ENCODE results near the gene NECTIN2.

NECTIN2 gene

GRCh38 chr19:44808463-44809371, 37.4 kb upstream of the NECTIN2 start, which contains the start of gene BCAM:
Gene BCAM (plus strand): TSS chr19:44809103. CDS start chr19:44809125, 22 bp downstream.
- Histone ChIP-seq H3K27ac (ENCODE audit: low read depth in 2 of 2, low read length in 2 of 2) (peak within 1 kb of the TSS in 1 of 2 donors; percentile 32), H3K4me3 (ENCODE audit: low read length in 2 of 2) (peak within 1 kb of the TSS; percentile 60 to 73), H3K9me3 (ENCODE audit: control insufficient read depth in 2 of 2, low read length in 2 of 2) (no peaks in the 10 kb centered on the region), H3K9ac (ENCODE audit: low read depth in 1 of 2, low read length in 2 of 2) (peak within 1 kb of the TSS; percentile 58 to 79), H3K36me3 (ENCODE audit: control insufficient read depth in 2 of 2, insufficient read depth in 2 of 2, low read length in 2 of 2) (peaks cover 0 to 4% of the 10 kb centered on the region in 2 donors), H3K27me3 (ENCODE audit: control insufficient read depth in 2 of 2, insufficient read depth in 2 of 2, low read length in 2 of 2) (no peaks in the 10 kb centered on the region), H3K4me1 (ENCODE audit: control insufficient read depth in 2 of 2, insufficient read depth in 2 of 2, low read length in 2 of 2) (peaks cover 15 to 20% of the 10 kb centered on the region in 2 donors)

- Histone ChIP-seq H3K27ac (ENCODE audit: low read depth in 2 of 2, low read length in 2 of 2) (peak overlapping the region in 1 of 2 donors; percentile 9), H3K9ac (ENCODE audit: low read depth in 1 of 2, low read length in 2 of 2) (peak overlapping the region; percentile 58 to 79), H3K27me3 (ENCODE audit: control insufficient read depth in 2 of 2, insufficient read depth in 2 of 2, low read length in 2 of 2) (no peaks in the 10 kb centered on the region), H3K4me3 (ENCODE audit: low read length in 2 of 2) (peak overlapping the region; percentile 60 to 73), H3K9me3 (ENCODE audit: control insufficient read depth in 2 of 2, low read length in 2 of 2) (no peaks in the 10 kb centered on the region), H3K36me3 (ENCODE audit: control insufficient read depth in 2 of 2, insufficient read depth in 2 of 2, low read length in 2 of 2) (peaks cover 0 to 2% of the 10 kb centered on the region in 2 donors), H3K4me1 (ENCODE audit: control insufficient read depth in 2 of 2, insufficient read depth in 2 of 2, low read length in 2 of 2) (peaks cover 15 to 20% of the 10 kb centered on the region in 2 donors)
Observed at GRCh38 chr19:44809577-44810233, 36.4 kb upstream of the NECTIN2 start.

- Histone ChIP-seq H3K9me3 (ENCODE audit: control insufficient read depth in 2 of 2, low read length in 2 of 2) (no peaks in the 10 kb centered on the region), H3K4me1 (ENCODE audit: control insufficient read depth in 2 of 2, insufficient read depth in 2 of 2, low read length in 2 of 2) (peaks cover 15 to 20% of the 10 kb centered on the region in 2 donors), H3K27ac (ENCODE audit: low read depth in 2 of 2, low read length in 2 of 2) (no peak overlapping the region), H3K4me3 (ENCODE audit: low read length in 2 of 2) (no peak overlapping the region), H3K27me3 (ENCODE audit: control insufficient read depth in 2 of 2, insufficient read depth in 2 of 2, low read length in 2 of 2) (no peaks in the 10 kb centered on the region), H3K9ac (ENCODE audit: low read depth in 1 of 2, low read length in 2 of 2) (no peak overlapping the region), H3K36me3 (ENCODE audit: control insufficient read depth in 2 of 2, insufficient read depth in 2 of 2, low read length in 2 of 2) (peaks cover 0 to 4% of the 10 kb centered on the region in 2 donors)
Observed at GRCh38 chr19:44810234-44811121, 35.6 kb upstream of the NECTIN2 start.

GRCh38 chr19:44811122-44811419, 35.0 kb upstream of the NECTIN2 start:
- Histone ChIP-seq H3K9me3 (ENCODE audit: control insufficient read depth in 2 of 2, low read length in 2 of 2) (no peaks in the 10 kb centered on the region), H3K4me1 (ENCODE audit: control insufficient read depth in 2 of 2, insufficient read depth in 2 of 2, low read length in 2 of 2) (peaks cover 15 to 20% of the 10 kb centered on the region in 2 donors), H3K27ac (ENCODE audit: low read depth in 2 of 2, low read length in 2 of 2) (no peak overlapping the region), H3K27me3 (ENCODE audit: control insufficient read depth in 2 of 2, insufficient read depth in 2 of 2, low read length in 2 of 2) (no peaks in the 10 kb centered on the region), H3K36me3 (ENCODE audit: control insufficient read depth in 2 of 2, insufficient read depth in 2 of 2, low read length in 2 of 2) (peaks cover 0 to 4% of the 10 kb centered on the region in 2 donors), H3K4me3 (ENCODE audit: low read length in 2 of 2) (no peak overlapping the region), H3K9ac (ENCODE audit: low read depth in 1 of 2, low read length in 2 of 2) (no peak overlapping the region)

- Histone ChIP-seq H3K4me3 (ENCODE audit: low read length in 2 of 2) (no peak overlapping the region), H3K27ac (ENCODE audit: low read depth in 2 of 2, low read length in 2 of 2) (no peak overlapping the region), H3K9ac (ENCODE audit: low read depth in 1 of 2, low read length in 2 of 2) (no peak overlapping the region), H3K4me1 (ENCODE audit: control insufficient read depth in 2 of 2, insufficient read depth in 2 of 2, low read length in 2 of 2) (peaks cover 15 to 16% of the 10 kb centered on the region in 2 donors), H3K9me3 (ENCODE audit: control insufficient read depth in 2 of 2, low read length in 2 of 2) (no peaks in the 10 kb centered on the region), H3K27me3 (ENCODE audit: control insufficient read depth in 2 of 2, insufficient read depth in 2 of 2, low read length in 2 of 2) (no peaks in the 10 kb centered on the region), H3K36me3 (ENCODE audit: control insufficient read depth in 2 of 2, insufficient read depth in 2 of 2, low read length in 2 of 2) (peaks cover 0 to 4% of the 10 kb centered on the region in 2 donors)
Observed at GRCh38 chr19:44812142-44812718, 33.9 kb upstream of the NECTIN2 start.

- Histone ChIP-seq H3K4me3 (ENCODE audit: low read length in 2 of 2) (no peak overlapping the region), H3K4me1 (ENCODE audit: control insufficient read depth in 2 of 2, insufficient read depth in 2 of 2, low read length in 2 of 2) (peaks cover 12 to 13% of the 10 kb centered on the region in 2 donors), H3K27ac (ENCODE audit: low read depth in 2 of 2, low read length in 2 of 2) (no peak overlapping the region), H3K9ac (ENCODE audit: low read depth in 1 of 2, low read length in 2 of 2) (no peak overlapping the region), H3K9me3 (ENCODE audit: control insufficient read depth in 2 of 2, low read length in 2 of 2) (no peaks in the 10 kb centered on the region), H3K36me3 (ENCODE audit: control insufficient read depth in 2 of 2, insufficient read depth in 2 of 2, low read length in 2 of 2) (peaks cover 0 to 4% of the 10 kb centered on the region in 2 donors), H3K27me3 (ENCODE audit: control insufficient read depth in 2 of 2, insufficient read depth in 2 of 2, low read length in 2 of 2) (no peaks in the 10 kb centered on the region)
Observed at GRCh38 chr19:44813070-44813840, 32.8 kb upstream of the NECTIN2 start.

GRCh38 chr19:44813841-44814470, 32.1 kb upstream of the NECTIN2 start:
- Histone ChIP-seq H3K9me3 (ENCODE audit: control insufficient read depth in 2 of 2, low read length in 2 of 2) (no peaks in the 10 kb centered on the region), H3K4me1 (ENCODE audit: control insufficient read depth in 2 of 2, insufficient read depth in 2 of 2, low read length in 2 of 2) (peaks cover 11 to 12% of the 10 kb centered on the region in 2 donors), H3K4me3 (ENCODE audit: low read length in 2 of 2) (no peak overlapping the region), H3K9ac (ENCODE audit: low read depth in 1 of 2, low read length in 2 of 2) (no peak overlapping the region), H3K27ac (ENCODE audit: low read depth in 2 of 2, low read length in 2 of 2) (no peak overlapping the region), H3K36me3 (ENCODE audit: control insufficient read depth in 2 of 2, insufficient read depth in 2 of 2, low read length in 2 of 2) (peaks cover 0 to 4% of the 10 kb centered on the region in 2 donors), H3K27me3 (ENCODE audit: control insufficient read depth in 2 of 2, insufficient read depth in 2 of 2, low read length in 2 of 2) (no peaks in the 10 kb centered on the region)

- no peak overlapping the region for H3K27ac ChIP-seq (ENCODE audit: low read depth in 2 of 2, low read length in 2 of 2)
- no peak overlapping the region for H3K9ac ChIP-seq (ENCODE audit: low read depth in 1 of 2, low read length in 2 of 2)
- peaks cover 0 to 4% of the 10 kb centered on the region in 2 donors for H3K36me3 ChIP-seq (ENCODE audit: control insufficient read depth in 2 of 2, insufficient read depth in 2 of 2, low read length in 2 of 2)
- no peak overlapping the region for H3K4me3 ChIP-seq (ENCODE audit: low read length in 2 of 2)
- H3K4me1 ChIP-seq (ENCODE audit: control insufficient read depth in 2 of 2, insufficient read depth in 2 of 2, low read length in 2 of 2): peaks cover 5 to 6% of the 10 kb centered on the region in 2 donors
- H3K9me3 ChIP-seq (ENCODE audit: control insufficient read depth in 2 of 2, low read length in 2 of 2): no peaks in the 10 kb centered on the region
- H3K27me3 ChIP-seq (ENCODE audit: control insufficient read depth in 2 of 2, insufficient read depth in 2 of 2, low read length in 2 of 2): no peaks in the 10 kb centered on the region
Observed at GRCh38 chr19:44814517-44814916, 31.6 kb upstream of the NECTIN2 start.

- H3K4me3 ChIP-seq (ENCODE audit: low read length in 2 of 2): no peak overlapping the region
- peaks cover 0 to 4% of the 10 kb centered on the region in 2 donors for H3K36me3 ChIP-seq (ENCODE audit: control insufficient read depth in 2 of 2, insufficient read depth in 2 of 2, low read length in 2 of 2)
- no peaks in the 10 kb centered on the region for H3K9me3 ChIP-seq (ENCODE audit: control insufficient read depth in 2 of 2, low read length in 2 of 2)
- no peak overlapping the region for H3K9ac ChIP-seq (ENCODE audit: low read depth in 1 of 2, low read length in 2 of 2)
- peaks cover 5 to 6% of the 10 kb centered on the region in 2 donors for H3K4me1 ChIP-seq (ENCODE audit: control insufficient read depth in 2 of 2, insufficient read depth in 2 of 2, low read length in 2 of 2)
- no peak overlapping the region for H3K27ac ChIP-seq (ENCODE audit: low read depth in 2 of 2, low read length in 2 of 2)
- H3K27me3 ChIP-seq (ENCODE audit: control insufficient read depth in 2 of 2, insufficient read depth in 2 of 2, low read length in 2 of 2): no peaks in the 10 kb centered on the region
Observed at GRCh38 chr19:44816301-44816700, 29.8 kb upstream of the NECTIN2 start.

Data from mucosa of rectum (tissue), 2 donors.